ENCODE measurements around the gene RAB4A.
"Not testable (repeated sequence)": the region's sequence is repeated elsewhere in the genome, so short reads cannot be mapped to it uniquely, and the experiment has no call there.

Gene RAB4A

DNA sequence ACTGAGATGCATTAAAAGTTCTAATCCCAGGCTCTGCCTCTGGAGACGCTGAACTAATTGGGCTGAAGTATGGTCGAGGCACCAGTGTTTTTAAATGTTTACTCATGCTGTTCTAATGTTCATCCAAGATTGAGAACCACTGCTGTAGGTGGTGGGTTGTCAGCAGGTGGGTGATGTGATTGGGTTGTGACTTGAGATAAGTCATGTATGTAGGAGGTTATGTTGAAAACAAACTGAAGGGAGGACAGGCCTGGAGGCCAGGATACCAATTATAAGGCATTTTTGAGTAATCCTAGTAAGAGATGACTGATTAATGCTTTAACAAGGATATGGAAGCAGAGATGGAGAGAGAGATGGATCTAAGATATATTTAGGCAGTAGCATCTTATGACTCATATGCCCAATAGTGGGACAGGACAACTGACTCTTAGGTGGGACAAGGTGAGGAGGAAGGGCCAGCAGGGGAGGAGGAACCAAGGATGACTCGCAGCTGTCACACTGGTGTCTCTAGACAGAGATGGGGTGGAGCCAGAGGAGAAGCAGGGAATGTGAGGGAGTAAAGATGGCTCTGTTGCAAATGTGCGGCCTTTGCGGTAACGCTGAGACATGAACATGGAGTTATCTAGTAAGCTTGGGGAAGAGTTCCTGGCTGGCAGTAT is 29.3 kb downstream of the RAB4A start:
- DNase-seq, result no peak

DNA sequence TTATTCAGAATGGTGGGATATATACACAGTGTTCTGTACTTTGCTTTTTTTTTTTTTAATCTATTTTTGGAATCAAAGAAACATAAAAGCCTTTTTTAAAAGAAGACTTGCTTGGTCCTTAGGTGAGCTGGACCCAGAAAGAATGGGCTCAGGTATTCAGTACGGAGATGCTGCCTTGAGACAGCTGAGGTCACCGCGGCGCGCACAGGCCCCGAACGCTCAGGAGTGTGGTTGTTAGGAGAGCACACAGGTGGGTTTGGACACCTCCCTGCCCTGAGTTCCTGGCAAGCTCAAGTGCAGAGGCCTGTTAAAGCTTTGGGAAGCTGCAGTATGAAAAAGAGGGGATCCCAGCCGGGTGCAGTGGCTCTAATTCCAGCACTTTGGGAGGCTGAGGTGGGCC is 31.8 kb downstream of the RAB4A start:
- DNase-seq, result no peak

DNA sequence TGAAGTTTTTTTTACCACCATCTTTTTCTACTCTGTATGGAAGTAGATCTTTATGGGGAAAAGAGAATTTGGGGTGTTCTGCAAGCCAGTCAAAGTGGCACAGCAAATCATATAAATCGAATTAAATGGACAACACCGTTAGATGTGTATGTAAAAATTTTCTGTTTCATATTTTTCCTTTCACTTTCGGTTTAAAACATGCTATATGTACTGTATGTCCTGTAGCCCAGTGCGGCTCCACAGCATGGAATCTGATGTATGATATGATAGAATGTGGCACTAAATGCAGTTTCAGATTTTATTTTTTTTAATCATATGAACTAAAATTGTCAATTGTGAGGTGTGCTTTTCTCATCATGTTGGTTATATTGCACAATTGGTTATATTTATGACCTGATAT is 32.9 kb downstream of the RAB4A start:
- no peak for DNase-seq

DNA sequence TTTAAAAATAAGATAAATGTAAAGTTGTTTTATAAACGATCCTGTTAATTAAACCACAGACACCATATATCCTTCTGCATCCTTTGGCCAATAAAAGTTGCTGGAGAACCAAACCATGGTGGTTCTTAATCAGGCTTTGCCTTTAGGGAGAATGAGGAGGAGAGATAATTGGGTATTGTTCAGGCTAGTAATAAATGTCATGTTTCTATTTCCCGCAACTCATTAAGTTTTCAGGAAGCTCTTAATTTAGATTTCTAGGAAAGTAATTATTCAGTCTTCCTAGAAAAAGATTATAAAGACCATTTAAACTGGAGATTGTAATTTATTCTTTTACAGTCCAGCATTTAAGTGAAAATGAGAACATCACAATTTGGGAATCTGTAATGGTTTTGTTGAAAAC is 34.5 kb downstream of the RAB4A start:
- DNase-seq, result no peak

DNA sequence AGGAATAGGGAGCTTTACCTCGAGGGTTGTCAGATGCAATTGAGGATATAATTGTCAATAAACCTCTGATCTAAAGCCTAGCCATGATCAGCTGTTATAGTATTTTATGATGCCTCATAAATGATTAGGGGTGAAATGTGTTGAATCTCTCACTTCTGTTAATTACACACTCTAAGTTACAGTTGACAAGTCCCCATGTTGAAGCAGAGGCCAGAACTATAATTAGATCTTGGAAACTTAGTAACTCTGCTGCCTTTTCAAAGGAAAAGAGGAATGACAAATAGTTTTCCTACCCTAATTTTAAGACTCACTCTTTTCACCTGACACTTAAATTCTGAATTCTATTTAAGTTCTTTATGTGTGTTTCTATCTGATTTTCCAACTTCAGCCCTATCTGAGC is 38.2 kb downstream of the RAB4A start:
- no peak for DNase-seq

DNA sequence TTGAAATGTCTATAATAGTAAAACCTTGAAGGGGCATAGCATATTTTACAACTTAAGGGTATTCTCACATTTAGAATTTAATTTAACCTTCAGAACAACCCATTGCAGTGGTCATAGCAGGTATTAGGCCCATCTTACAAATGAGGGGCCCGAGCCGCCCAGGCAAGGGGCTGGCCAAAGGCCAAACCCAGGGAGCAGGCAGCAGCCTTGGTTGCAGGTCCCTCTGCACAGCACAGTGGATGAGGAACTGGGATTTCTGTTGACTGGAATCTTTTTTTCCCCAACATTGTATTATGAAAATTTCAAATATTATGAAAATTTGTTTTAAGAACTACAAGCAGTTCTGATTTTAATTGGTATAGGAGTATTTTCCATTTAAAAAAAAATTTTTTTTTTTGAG is 38.8 kb downstream of the RAB4A start:
- no peak for DNase-seq

DNA sequence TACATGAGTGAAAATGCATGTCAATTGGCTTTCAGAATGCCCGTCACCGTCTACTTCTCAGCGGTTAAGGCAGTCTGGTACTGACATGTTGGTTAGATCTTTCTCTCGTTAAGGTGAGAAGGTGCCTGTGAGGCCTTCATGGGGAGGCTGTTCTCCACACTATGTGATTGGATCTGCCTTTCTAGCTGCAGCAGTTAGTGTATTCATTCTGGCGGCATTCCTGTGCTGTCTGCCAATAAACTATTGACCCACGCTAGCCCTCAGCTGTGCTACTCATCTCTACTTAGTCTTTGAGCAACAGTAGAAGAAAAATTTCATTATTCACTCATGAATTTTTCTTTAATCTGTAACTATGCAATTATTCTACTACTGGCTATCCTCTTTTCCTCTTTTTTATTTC is 39.9 kb downstream of the RAB4A start:
- no peak for DNase-seq

DNA sequence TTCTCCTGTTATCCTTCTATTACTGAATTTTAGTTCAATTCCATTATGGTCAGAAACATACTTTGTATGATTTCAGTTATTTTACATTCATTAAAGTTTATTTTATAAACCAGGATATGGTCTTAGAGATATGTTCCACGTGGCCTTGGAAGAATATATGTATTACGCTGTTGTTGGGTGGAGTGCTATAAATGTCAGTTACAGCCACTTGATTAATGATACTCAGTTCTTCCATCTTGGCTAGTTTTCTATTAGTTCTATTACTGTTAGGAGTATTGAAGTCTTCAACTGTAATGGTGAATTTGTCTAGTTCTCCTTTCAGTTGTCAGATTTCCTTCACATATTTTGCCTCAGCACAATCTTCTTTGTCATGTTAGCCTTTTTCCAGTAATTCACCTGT is 45.3 kb downstream of the RAB4A start:
- no peak for DNase-seq

DNA sequence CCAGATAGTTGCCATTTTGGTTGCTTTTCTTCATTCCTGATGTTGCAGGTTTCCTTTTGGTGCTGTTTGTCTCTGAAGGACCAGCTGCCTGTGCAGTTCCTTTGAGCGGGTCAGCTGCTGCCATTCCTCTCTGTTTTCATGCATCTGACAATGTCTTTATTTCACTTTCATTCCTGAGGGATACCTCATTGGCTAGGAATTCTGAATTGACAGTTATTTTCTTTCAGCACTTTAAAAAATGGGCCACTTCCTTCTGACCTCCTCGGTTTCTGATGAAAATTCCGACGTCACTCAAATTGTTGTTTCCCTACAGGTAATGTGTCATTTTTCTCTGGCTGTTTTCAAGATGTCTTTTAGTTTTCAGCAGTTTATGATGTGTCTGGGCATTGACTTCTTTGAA is 47.1 kb downstream of the RAB4A start:
- no peak for DNase-seq

DNA sequence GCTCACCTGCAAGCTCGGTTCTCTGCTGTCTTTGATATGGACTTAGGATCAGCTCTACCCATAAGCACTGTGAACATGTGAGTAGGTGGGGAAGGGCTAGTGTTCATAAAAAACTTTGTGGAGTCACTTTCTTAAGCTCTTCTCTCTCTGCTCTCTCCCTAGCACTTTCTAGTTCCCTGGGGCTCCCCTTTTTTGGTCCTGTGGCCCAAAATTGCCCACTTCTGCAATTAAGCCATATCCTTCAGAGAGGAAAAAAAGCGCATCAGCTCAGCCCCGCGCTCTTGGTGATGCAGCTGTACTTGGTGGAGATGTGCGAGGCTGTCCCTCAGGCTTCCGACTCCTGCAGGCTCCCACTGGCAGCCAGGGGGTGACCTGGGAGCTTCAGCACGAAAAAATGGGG is 48.6 kb downstream of the RAB4A start:
- DNase-seq, result no peak

DNA sequence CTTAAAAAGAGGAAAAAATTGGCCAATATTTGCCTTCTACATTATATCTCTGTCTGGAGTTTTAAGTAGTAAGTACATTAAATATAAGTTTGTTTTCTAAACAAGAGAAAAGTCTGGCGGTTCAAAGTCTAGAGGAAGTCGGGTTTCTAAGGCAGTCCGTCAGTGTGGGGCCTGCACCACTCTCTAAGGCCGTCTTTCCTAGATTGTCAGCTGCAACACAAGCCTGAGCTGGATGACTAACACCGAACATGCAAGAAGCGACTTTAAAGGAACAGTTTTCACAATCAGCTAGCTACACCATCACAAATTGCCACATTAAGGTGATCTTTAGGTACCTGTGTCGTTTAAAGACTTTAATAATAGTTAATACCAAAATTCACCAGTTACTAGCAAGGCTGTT is 52.3 kb downstream of the RAB4A start:
- DNase-seq, result no peak

DNA sequence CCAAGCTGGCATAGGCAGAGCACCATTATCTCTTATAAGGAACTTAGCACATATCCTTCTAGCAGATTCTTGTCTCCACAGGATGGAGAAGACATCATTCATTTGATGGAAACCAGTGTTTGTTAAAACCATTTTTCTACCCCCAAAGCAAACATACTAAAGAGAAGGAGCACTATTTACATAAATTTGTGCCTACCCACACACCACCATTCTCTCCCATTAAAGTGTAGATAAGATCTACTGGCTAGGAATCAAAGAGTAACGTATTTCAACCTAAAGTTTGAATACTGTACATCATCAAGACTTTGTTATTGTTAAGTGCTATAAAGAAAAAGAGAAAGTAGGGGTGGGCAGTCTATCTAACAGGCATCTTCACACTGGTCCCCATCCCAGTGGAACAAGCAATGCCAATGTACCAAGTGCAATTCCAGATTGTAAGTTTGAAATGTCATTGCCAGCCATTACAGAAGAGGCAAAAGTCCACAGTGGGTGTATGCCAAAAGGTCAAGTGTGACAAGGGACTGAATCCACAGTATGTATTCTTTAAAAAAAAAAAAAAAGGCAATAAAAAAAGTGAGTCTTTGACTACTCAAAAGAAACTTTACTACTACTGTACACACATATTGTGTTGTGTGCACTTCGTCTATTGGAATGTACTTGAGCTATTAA is 53.1 kb downstream of the RAB4A start:
- DNase-seq, result no peak

DNA sequence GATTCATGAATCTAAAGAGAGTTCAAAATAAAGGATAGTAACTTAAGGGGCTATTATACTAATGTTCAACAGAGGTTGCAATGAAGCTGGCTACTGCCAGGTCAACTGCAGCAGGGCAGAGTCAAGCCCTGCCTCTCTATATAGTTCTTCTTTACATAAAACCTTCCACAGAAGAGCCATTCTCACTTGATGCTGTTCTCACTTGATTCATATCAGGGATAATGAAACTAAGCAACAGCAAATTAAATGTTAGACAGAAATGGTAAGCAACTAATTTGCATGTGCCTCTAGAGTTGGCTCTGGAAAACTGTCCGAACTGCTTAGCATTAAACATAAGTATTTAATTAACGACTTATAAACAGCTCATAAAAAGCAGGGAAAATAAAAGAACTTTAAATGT is 54.5 kb downstream of the RAB4A start:
- no peak for DNase-seq

DNA sequence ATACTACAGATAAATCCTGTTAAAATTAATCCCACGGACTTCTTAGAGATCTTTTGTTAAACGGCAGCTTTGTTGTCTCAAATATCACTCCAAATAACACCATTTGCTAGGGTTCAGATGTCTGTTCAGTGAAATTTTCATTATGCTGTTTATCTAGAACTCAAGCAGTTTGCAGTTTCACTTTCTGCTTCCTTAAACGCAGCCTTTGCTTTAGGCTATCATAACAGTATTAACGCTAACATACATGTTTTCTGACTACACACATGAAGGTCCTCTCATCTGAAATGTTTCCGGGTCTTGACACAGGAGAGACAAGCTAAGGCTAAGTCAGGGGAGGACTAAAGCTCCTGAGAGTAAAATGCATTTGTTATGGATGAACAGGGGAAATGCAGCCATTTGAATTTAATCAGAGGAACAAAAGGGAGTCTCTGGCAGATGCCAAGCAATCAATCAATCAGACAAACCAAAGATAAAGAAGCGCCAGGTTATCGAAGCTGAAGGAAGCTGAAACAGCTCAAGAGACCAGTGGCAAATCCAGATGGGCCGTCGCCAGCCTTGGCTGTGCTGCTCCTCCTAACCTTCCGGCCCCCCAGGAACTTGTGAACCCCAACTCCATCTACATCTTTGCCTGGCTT is 55.1 kb downstream of the RAB4A start:
- DNase-seq, result no peak

DNA sequence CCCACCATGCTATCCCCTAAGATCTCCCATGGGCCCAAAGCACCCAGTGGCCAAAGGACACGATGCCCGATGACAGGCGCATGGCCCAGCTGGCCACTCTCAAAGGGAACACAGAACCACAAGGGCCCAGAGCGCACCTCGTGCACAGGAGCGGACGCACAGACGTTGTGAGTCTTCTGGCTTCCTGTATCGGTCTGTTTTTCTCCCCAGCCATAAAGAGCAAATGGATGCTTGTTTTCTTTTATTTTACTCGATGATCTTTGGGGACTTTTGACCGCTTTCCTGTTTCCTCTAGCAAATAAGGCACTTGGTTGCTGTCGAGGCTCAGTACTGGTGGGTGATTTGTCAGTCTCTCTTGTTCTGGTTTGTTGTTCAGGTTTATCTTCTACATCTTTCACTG is 55.7 kb downstream of the RAB4A start:
- DNase-seq, result no peak

DNA sequence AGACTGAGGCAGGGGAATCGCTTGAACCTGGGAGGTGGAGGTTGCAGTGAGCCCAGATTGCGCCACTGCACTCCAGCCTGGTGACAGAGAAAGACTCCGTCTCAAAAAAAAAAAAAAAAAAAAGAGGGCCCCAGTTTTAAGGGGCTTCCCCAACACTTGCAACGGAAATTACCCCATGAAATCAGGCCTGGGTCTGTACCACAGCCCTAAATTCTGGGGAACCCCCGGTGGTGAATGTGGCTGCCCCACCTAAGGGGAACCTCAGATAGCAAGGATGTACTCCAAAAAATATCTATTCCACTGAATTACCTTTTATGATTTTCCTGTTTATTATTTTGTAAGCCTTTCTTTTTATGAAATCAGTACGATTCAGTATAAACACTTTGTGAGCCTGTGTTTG is 56.9 kb downstream of the RAB4A start:
- not testable (repeated sequence) for DNase-seq

DNA sequence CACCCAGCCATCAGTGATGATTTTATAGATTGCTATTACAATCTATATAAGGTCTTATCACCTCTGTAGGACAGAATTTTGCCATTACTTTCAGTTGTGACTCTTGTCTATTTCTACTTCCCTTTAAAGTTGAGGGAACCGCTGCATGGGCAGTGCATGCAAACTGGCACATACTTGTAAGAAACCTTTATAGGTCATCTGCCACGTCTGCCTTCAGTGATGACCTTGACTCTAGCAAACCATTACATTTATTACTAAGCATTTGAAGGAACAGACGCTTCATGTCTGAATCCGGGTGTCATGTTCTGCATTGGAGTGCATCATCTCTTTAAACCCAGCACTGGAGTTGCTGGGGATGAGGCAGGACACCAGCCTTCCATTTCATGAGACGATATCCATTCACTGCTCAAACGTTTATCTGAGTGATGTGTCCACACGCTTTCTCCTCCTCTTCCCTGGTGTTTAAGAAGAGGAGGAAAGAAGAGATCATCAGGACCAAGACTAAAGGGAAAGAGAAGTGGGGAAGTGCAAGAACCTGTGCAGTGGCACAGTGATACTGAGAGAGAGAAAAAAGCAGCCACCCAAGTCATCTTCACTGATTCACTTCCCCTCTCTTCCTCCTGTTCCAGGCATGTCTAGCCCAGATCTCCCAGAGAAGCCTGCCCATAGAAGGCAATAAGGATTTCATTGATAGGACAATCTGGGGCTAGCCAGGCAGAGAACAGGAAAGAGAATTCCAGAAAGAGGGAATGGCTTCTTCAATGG is 57.9 kb downstream of the RAB4A start:
- DNase-seq, result no peak

DNA sequence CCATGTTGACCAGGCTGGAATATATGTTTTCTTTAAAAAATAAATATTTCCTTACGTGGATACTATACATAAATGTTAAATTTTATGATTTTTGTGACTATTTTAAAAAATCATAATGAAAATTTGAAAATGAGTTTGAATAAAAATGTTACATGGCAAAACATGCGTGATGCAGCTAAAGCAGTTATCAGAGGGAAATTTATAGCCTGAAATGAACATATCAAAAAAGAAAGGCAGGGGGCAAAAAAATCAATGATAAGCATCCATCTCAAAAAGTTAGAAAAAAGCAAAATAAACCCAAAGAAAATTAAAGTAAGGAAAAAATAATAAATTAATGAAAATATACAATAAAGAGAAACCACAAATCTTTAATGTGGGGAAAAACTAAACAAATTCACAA is 63.4 kb downstream of the RAB4A start:
- DNase-seq, result no peak

DNA sequence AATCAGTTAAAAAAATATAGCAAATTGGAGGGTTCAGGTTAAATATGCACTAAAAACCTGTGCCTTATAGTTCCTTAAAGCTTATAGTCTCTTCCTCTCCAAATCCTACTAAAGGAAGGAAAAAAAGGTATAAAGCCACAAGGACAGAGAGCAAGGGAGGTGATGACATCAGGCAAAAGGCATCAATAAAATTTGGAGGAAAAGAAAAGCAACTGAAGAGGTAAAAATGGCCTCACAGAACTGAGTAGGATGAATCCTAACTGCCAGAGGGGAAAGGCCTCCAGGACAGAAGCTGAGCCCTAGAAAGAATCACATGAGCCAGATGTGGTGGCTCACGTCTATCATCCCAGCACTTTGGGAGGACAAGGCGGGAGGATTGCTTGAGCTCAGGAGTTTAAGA is 63.8 kb downstream of the RAB4A start:
- DNase-seq, result no peak

DNA sequence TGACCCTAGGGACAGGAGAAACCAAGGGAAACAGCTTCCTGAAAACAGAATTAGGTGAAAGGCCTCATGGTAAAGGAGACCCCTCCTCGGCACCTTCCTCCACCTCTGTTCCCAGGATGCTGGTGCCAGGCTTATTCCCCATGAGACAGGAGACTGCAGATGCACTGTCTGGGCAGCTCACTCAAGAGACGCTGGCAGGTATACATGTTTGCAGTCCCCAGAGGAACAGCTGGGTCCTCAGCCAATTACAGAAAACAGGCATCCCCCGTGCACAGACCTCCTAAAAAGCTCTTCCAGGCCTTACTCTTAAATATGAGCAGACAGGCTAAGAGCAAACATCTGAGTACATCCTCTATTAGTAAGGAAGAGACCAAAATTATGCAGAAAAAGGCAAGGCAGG is 65.4 kb downstream of the RAB4A start:
- DNase-seq, result no peak

DNA sequence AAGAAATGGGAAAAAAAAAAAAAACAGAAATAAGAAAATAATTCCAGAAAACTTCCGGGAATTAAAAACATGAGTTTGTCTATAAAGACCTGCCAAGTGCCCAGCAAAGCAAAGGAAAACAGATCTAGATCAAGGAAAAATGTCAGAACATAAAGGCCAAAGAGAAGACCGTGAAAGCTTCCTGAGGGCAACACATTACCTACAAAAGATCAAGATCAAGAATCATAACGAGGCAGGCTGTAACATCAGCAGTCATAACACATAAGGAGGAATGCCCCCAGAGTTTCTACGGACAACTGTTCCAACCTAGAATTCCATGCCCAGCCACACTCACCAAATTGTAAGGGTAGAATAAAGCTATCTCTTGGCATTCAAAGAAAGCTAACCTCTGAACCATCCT is 68.2 kb downstream of the RAB4A start:
- no peak for DNase-seq

DNA sequence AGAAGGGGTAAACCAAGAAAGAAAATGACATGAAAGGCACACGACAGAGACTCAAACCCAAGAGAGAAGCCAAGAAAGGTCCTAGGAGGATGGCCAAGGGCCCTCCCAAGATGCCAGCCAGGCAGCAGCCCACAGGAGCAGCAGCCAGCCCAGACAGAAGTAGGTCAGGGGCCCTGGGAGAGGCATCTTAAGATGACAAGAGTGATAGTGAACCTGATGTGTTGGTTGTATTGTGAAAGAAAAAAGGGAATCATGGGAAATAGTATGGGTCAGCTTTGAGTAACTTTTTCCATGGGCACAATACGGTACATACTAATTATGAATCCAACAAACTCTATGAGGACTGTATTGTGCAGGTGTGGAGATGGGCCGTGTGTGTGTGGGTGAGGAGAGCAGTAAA is 68.6 kb downstream of the RAB4A start:
- DNase-seq, result peak; percentile 19

DNA sequence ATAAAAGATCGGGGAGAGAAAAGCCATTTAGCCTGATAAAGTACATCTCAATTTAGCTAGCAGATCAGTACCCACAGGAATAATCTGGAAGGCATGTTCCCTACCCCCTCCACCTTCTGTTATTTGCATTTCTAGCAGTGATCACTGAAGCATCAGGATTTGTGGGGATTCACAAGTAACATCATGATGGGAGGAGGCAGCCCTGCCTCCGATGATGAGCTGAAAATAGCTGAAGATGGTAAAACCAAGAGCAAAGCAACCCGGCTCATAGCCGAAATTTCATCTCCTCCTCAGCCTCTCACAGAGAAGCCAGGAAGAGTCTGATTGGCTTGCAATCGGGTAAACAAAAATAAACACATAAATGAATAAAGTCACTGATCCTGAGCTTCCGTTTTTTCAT is 69.6 kb downstream of the RAB4A start:
- no peak for DNase-seq
